ENCODE data around the gene SKIDA1.
A peak's percentile ranks its signal among the peaks of the same experiment; 100 is the strongest.
"Not testable (repeated sequence)": the region's sequence is repeated elsewhere in the genome, so short reads cannot be mapped to it uniquely, and the experiment has no call there.

Gene SKIDA1

DNA sequence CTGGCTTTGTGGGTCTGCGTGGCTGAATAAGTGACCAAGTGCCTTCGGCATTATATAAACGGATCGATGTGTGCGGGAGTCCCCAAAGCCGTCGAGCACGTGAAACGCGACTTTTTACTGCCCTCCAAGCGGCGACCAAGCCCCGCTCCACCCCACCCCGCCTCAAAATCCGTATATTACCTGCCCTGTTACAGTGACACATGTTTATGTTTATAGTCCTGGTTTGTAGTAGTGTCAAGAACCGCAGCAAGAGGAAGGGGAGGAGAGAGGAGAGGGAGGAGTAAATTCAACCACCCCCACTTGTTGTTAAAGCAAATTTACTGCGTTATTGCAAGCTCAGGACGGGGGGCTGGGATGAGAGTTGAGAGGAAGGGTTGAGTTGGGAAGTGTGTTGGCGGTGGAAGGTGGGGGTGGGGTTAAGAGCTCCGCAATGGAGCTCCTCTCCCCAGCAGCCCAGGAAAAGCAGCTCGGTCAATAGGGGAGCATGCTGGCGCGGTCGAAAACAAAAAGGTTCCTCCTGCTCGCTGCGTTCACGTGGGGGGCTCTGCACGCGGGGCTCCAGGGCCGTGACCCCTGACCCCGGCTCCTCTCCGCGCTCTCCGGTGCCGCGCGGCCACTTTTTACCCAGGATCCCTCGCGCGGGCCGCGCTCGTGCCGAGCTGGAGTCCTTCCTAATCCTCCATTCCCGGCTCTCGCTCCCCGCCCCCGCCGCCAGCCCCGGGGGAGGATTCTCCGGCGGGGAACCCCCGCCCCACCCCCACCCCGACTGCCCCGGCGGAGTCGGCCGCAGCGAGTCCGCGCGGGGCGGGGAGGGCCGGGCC lies at the start of gene SKIDA1:
SKIDA1 (minus strand) TSS at position 316 of the 821 bp plus-strand sequence. CDS start 7,860 bp downstream, outside the sequence.
- peak; percentile 75 for ATAC-seq
- peaks cover 7% of the 10 kb centered on the region for H3K36me3 Mint-ChIP-seq
- H3K27ac Mint-ChIP-seq = peak within 1 kb of the TSS; percentile 99
- H3K4me3 Mint-ChIP-seq = peak within 1 kb of the TSS; percentile 95
- H3K9me3 Mint-ChIP-seq = no peaks in the 10 kb centered on the region
- peaks cover 24% of the 10 kb centered on the region for H3K4me1 Mint-ChIP-seq
- no peak for DNase-seq (ENCODE audit: low spot score in 2 of 2)

- ATAC-seq, H3K9me3 Mint-ChIP-seq, H3K27ac Mint-ChIP-seq, H3K4me3 Mint-ChIP-seq: not testable (repeated sequence)
- DNase-seq (ENCODE audit: low spot score in 2 of 2) = peak in 1 of 2 donors; percentile 29
- peaks cover 29% of the 10 kb centered on the region for H3K36me3 Mint-ChIP-seq
- H3K4me1 Mint-ChIP-seq = peaks cover 41% of the 10 kb centered on the region
Measured at GRCh38 chr10:21574514-21574913, 49.0 kb upstream of the SKIDA1 start.

GRCh38 chr10:21572578-21572977 lies 47.1 kb upstream of the SKIDA1 start:
- Mint-ChIP-seq H3K36me3 (peaks cover 39% of the 10 kb centered on the region), H3K9me3 (no peaks in the 10 kb centered on the region), H3K4me1 (peaks cover 50% of the 10 kb centered on the region), H3K27ac (no peak overlapping the region), H3K4me3 (no peak overlapping the region)
- DNase-seq (ENCODE audit: low spot score in 2 of 2) (no peak), ATAC-seq (no peak)

GRCh38 chr10:21570761-21571521 lies 45.5 kb upstream of the SKIDA1 start:
- Mint-ChIP-seq H3K9me3 (no peaks in the 10 kb centered on the region), H3K36me3 (peaks cover 40% of the 10 kb centered on the region), H3K4me1 (peaks cover 49% of the 10 kb centered on the region), H3K4me3 (no peak overlapping the region), H3K27ac (peak overlapping the region; percentile 56)
- DNase-seq (ENCODE audit: low spot score in 2 of 2) (peak in 1 of 2 donors; percentile 40), ATAC-seq (no peak)

GRCh38 chr10:21558984-21559383 lies 33.5 kb upstream of the SKIDA1 start:
- not testable (repeated sequence) for DNase-seq (ENCODE audit: low spot score in 2 of 2); H3K4me3 Mint-ChIP-seq; H3K27ac Mint-ChIP-seq; ATAC-seq; H3K9me3 Mint-ChIP-seq
- peaks cover 91% of the 10 kb centered on the region for H3K36me3 Mint-ChIP-seq
- peaks cover 21% of the 10 kb centered on the region for H3K4me1 Mint-ChIP-seq

- Mint-ChIP-seq H3K4me1 (peaks cover 27% of the 10 kb centered on the region), H3K27ac (no peak overlapping the region), H3K36me3 (peaks cover 100% of the 10 kb centered on the region), H3K4me3 (no peak overlapping the region), H3K9me3 (no peaks in the 10 kb centered on the region)
- DNase-seq (ENCODE audit: low spot score in 2 of 2) = peak in 1 of 2 donors; percentile 12
- ATAC-seq = no peak
Measured at GRCh38 chr10:21556527-21556926, 31.0 kb upstream of the SKIDA1 start.

DNA sequence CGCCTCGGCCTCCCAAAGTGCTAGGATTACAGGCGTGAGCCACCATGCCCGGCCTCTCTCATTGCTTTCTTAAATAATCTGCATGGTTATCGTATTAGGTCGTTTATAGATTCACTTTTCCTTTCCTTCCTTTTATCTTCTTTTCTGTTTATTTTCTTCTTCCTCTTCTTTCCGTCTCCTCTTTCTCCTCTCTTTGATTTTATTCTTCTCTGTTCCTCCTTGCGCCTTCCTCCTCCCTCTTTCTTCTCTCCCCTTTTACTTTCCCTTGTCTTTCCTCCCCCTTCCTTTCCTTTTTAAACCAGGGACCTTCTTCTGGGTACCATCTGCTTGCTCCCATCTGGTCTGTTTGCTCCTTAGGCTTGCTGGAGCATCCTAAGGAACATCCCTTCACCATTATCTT lies 27.2 kb upstream of the SKIDA1 start:
- ATAC-seq (no peak), DNase-seq (ENCODE audit: low spot score in 2 of 2) (peak in 1 of 2 donors; percentile 13)
- H3K36me3 Mint-ChIP-seq = peaks cover 100% of the 10 kb centered on the region
- no peak overlapping the region for H3K4me3 Mint-ChIP-seq
- H3K27ac Mint-ChIP-seq = peak overlapping the region; percentile 48
- peaks cover 12% of the 10 kb centered on the region for H3K4me1 Mint-ChIP-seq
- no peaks in the 10 kb centered on the region for H3K9me3 Mint-ChIP-seq

DNA sequence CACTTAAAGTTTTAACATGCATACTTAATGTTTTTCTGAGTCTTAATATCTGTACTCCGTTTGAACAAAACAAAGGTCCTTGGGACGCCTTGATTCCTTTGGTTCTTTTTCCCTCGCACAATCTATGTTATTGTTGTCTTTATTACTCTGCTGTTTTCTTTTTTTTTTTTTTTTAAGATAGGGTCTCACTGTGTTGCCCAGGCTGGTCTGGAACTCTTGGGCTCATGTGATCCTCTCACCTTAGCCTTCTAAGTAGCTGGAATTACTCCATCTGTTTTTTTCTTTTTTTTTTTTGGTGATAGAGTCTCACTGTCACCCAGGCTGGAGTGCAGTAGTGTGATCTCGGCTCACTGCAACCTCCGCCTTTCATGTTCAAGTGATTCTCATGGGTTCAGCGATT lies 21.8 kb upstream of the SKIDA1 start:
- ATAC-seq (no peak), DNase-seq (ENCODE audit: low spot score in 2 of 2) (peak in 1 of 2 donors; percentile 25)
- H3K4me3 Mint-ChIP-seq = no peak overlapping the region
- H3K4me1 Mint-ChIP-seq = no peaks in the 10 kb centered on the region
- H3K36me3 Mint-ChIP-seq = peaks cover 100% of the 10 kb centered on the region
- no peaks in the 10 kb centered on the region for H3K9me3 Mint-ChIP-seq
- H3K27ac Mint-ChIP-seq = peak overlapping the region; percentile 14

- not testable (repeated sequence) for H3K4me1 Mint-ChIP-seq; DNase-seq (ENCODE audit: low spot score in 2 of 2); H3K27ac Mint-ChIP-seq; H3K4me3 Mint-ChIP-seq; H3K9me3 Mint-ChIP-seq; ATAC-seq
- peaks cover 97% of the 10 kb centered on the region for H3K36me3 Mint-ChIP-seq
Measured at GRCh38 chr10:21540701-21541100, 15.2 kb upstream of the SKIDA1 start.

GRCh38 chr10:21536874-21537273 lies 11.4 kb upstream of the SKIDA1 start:
- Mint-ChIP-seq H3K36me3 (peaks cover 65% of the 10 kb centered on the region), H3K9me3 (no peaks in the 10 kb centered on the region), H3K27ac (no peak overlapping the region), H3K4me3 (no peak overlapping the region), H3K4me1 (peaks cover 15% of the 10 kb centered on the region)
- ATAC-seq = no peak
- no peak for DNase-seq (ENCODE audit: low spot score in 2 of 2)

DNA sequence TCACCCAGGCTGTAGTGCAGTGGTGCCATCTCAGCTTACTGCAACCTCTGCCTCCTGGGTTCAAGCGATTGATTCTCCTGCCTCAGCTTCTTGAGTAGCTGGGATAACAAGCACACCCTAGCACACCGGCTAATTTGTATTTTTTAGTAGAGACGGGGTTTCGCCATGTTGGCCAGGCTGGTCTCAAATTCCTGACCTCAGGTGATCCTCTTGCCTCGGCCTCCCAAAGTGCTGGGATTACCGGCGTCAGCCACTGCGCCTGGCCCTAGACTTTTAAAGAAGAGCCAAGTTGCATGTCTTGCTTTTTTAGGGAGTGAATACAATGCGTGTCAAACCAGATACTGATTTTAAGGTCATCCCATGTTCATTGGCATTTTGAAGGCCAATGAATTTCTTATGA lies 10.5 kb upstream of the SKIDA1 start:
- Mint-ChIP-seq H3K4me3 (peak overlapping the region; percentile 79), H3K36me3 (peaks cover 56% of the 10 kb centered on the region), H3K4me1 (peaks cover 15% of the 10 kb centered on the region)
- not testable (repeated sequence) for ATAC-seq; H3K9me3 Mint-ChIP-seq; H3K27ac Mint-ChIP-seq; DNase-seq (ENCODE audit: low spot score in 2 of 2)

- DNase-seq (ENCODE audit: low spot score in 2 of 2) (no peak), ATAC-seq (no peak)
- H3K36me3 Mint-ChIP-seq = peaks cover 52% of the 10 kb centered on the region
- peak overlapping the region; percentile 60 for H3K27ac Mint-ChIP-seq
- H3K9me3 Mint-ChIP-seq = no peaks in the 10 kb centered on the region
- H3K4me3 Mint-ChIP-seq = peak overlapping the region; percentile 79
- H3K4me1 Mint-ChIP-seq = peaks cover 15% of the 10 kb centered on the region
Measured at GRCh38 chr10:21535494-21535965, 10.0 kb upstream of the SKIDA1 start.

GRCh38 chr10:21534604-21535493 lies 9.4 kb upstream of the SKIDA1 start:
- peak; percentile 26 to 65 for DNase-seq (ENCODE audit: low spot score in 2 of 2)
- peak overlapping the region; percentile 90 for H3K27ac Mint-ChIP-seq
- no peaks in the 10 kb centered on the region for H3K9me3 Mint-ChIP-seq
- peak overlapping the region; percentile 79 for H3K4me3 Mint-ChIP-seq
- peaks cover 45% of the 10 kb centered on the region for H3K36me3 Mint-ChIP-seq
- peaks cover 15% of the 10 kb centered on the region for H3K4me1 Mint-ChIP-seq
- peak; percentile 56 for ATAC-seq

DNA sequence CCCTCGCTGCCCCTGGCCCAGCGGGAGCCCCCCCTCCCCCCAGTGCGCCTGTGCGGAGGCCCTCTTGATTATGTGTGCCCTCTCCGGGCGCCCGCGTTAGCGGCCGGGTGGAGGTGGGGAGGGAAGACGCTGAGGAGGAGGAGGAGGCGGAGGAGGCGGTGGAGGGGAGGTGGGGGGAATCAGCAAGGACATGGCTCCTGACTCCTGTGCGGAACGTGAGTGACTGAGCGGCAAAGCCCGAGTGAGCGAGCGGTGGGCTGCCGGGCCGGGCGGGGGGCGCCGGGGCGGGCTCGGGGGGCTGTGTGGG lies 8.8 kb upstream of the SKIDA1 start:
- Mint-ChIP-seq H3K36me3 (peaks cover 39% of the 10 kb centered on the region), H3K4me3 (peak overlapping the region; percentile 79), H3K9me3 (no peaks in the 10 kb centered on the region), H3K4me1 (peaks cover 15% of the 10 kb centered on the region), H3K27ac (peak overlapping the region; percentile 90)
- no peak for DNase-seq (ENCODE audit: low spot score in 2 of 2)
- no peak for ATAC-seq
